Stimulated activated CD4-positive, alpha-beta T cell treated with anti-CD3 and anti-CD28 coated beads, Interleukin-1b, Interleukin-23, amount 100 ng/mL, for 1 hour (primary cell): ENCODE results near the gene ZNF276.
"Not testable (repeated sequence)": the region's sequence is repeated elsewhere in the genome, so short reads cannot be mapped to it uniquely, and the experiment has no call there.

ENCODE experiments used
- DNase-seq, 2 donors: peaks; one replicate each; pipeline ENCODE4 v3.0.0-alpha.2; 2020; ENCODE audit warnings: low read depth in 2 of 2

The ZNF276 gene, protein sequence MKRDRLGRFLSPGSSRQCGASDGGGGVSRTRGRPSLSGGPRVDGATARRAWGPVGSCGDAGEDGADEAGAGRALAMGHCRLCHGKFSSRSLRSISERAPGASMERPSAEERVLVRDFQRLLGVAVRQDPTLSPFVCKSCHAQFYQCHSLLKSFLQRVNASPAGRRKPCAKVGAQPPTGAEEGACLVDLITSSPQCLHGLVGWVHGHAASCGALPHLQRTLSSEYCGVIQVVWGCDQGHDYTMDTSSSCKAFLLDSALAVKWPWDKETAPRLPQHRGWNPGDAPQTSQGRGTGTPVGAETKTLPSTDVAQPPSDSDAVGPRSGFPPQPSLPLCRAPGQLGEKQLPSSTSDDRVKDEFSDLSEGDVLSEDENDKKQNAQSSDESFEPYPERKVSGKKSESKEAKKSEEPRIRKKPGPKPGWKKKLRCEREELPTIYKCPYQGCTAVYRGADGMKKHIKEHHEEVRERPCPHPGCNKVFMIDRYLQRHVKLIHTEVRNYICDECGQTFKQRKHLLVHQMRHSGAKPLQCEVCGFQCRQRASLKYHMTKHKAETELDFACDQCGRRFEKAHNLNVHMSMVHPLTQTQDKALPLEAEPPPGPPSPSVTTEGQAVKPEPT

DNA sequence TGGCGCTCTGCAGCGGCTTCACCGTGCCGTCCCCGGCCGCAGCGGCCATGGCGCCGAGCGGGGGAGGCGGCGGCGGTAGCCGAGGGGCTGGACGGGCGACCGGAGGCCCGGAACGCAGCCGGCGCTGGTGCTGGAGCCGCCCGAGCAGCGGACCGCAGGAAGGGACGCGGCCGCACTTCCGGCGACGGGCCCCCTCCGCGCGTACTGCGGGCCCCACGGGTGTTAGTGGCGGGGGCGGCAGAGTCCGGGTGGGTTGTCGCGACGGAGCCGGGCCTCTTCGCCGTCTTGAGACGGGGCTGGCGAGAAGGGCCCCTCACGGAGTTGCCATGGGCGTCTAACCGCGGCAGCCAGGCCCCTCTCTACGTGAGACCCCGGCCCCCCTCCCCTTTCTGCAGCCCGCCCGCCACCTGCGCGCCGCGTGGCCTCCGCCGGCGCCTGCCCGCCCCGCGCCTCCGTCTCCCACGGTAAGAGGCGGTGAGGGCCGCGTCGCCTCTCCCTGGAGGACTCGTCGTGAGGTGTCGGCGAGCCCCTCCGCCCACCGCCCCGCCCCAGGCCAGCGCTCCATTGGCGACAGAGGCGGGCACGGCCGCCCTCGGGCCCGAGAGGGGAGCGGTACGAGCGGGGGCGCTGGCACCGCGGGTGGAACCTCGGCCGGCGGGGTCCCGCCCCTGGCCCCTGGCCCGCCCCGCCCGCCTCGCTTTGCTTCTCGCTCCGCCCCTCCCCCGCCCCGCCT lies at the start of gene ZNF276, which contains the start of gene VPS9D1:
Gene ZNF276, plus strand, starts transcription at position 725 of the 733 bp plus-strand sequence. CDS start 104 bp downstream, outside the sequence.
Gene VPS9D1, minus strand, starts transcription at position 86 of the 733 bp plus-strand sequence. Its CDS starts 37 bp downstream, at position 49.
- DNase-seq = peak; percentile 64 to 78

DNA sequence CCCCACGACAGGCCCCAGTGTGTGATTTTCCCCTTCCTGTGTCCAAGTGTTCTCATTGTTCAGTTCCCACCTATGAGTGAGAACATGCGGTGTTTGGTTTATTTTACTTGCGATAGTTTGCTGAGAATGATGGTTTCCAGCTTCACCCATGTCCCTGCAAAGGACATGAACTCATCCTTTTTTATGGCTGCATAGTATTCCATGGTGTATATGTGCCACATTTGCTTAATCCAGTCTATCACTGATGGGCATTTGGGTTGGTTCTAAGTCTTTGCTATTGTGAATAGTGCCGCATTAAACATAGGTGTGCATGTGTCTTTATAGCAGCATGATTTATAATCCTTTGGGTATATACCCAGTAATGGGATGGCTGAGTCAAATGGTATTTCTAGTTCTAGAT lies 49.8 kb upstream of the ZNF276 start:
- DNase-seq = not testable (repeated sequence)

DNA sequence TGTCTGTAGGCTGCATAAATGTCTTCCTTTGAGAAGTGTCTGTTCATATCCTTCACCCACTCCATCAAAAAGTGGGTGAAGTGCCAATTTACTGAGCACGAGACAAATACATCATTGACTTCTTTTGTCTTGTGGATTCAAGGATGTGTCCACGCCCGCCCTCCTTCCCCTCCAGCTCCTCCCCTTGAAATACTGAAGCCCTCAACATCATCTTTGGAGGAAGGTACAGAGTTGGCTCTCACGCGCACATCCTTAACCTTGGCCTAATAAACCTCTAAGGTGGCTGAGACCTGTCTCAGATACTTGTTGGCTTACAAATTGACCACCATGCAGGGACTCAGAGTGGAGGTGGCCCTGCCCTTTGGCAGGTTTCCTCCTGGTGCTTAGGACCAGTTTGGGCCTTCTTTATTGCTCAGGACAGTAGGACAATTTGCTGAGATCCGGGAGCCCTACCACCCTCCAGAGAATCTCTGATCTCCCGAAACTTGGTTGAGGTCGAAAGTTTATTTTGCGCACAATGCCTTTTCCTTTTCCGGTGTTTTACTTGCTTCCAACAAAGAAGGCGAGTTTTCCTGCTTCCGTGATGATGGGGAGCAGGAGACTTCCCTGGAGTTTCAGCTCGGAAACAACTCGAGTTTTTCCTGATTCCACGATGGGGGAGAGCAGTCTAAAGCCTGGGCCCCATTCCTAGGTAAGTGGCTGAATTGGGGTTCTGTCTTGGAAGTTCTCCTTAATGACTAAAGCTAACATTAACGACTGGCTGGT lies 49.0 kb upstream of the ZNF276 start:
- DNase-seq = no peak

DNA sequence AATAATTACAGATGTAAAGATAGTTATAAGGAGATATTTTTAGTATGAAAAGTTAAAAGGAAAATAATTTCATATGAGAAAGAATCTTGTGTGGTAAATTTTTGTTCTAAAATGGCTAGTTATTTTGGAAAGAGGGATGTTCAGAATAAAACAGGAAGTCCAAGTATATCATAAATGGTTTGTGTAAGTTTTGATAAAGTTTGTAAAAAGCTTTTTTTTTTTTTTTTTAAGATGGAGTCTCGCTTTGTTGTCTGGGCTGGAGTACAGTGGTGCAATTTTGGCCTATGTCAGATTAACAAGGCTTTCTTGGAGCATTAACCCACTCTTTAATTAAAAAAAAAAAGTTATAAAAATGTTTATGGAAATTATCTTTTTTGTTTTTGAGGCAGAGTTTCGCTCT lies 43.1 kb upstream of the ZNF276 start:
- DNase-seq = no peak

DNA sequence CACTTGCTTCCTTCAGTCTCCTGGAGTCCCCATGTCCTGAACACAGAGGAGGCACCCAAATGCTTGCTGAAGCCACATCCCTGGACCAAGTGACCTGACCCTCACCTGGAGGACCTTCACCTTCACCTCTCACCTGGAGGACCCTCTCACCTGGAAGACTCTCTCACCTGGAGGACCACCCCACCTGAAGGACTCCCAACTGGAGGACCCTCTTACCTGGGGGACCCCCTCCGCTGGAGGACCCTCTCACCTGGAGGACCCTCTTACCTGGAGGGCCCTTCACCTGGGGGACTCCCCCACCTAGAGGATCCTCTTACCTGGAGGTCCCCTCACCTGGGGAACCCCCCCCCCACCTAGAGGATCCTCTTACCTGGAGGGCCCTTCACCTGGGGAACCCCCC lies 35.4 kb upstream of the ZNF276 start:
- DNase-seq = no peak

DNA sequence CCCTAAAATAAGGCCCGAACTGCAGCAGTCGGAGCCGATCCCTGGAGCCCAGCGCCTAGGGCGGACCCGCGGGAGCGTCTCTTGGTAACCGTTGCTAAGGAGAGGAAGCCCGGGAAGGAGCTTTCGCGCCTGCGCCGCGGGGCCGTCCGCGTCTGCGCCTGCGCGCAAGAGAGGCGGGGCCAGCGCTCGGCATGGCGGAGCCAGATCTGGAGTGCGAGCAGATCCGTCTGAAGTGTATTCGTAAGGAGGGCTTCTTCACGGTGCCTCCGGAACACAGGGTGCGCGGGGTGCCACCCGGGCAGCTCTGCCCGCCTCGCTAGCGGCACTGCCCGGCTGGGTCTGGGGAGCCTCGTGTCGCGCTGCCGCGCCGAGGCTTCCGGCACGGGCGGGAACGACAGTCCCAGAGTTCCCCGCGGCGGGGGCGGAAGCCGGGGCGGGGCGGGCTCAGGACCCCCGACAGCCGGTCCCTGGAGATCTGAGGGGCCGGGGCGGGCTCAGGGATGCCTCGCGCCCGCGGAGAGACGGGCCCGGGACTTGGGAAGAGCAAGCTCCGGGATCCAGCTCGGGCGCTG lies 34.7 kb upstream of the ZNF276 start, which contains the start of gene CDK10:
Gene CDK10, plus strand, starts transcription at position 170 of the 572 bp plus-strand sequence. Its CDS starts 22 bp downstream, at position 192.
- peak; percentile 73 to 88 for DNase-seq

DNA sequence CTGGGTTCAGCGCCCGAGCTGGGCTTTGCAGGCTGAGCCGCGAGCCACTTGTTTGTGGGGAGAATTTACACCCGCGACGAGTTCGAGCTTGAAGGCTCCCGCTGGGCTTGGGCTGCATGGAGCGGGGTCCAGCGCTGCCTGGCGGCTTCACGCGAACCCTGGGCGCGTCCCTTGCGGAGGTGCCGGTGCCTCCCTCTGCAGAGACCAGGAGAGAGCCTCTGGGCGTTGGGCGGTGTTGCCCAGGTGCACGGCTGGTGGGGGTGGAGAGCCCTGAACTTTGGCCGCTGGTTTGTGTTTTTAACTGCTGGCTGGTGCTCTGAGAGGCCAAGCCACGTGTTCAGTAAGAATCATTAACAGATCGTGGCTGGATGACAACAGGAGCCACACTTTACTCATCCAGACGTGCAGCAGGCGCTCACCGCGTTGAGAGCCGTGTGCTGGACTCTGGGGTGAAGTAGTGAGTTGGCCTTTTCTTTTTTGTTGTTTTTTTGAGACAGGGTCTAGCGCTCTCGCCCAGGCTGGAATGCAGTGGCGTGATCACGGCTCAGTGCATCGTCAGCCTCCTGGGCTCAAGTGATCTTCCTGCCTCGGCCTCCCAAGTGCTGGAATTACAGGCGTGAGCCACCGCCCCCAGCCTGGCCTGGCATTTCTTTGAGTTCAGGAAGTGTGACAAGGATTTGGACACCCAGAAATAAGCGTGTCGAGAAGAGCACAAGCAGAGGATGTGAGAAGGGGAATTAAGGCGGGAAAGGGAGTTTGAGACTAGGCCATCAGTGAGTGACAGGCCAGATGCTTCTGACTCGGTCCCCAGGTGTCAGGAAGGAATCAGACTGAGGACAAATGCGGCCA lies 34.0 kb upstream of the ZNF276 start:
- no peak for DNase-seq

DNA sequence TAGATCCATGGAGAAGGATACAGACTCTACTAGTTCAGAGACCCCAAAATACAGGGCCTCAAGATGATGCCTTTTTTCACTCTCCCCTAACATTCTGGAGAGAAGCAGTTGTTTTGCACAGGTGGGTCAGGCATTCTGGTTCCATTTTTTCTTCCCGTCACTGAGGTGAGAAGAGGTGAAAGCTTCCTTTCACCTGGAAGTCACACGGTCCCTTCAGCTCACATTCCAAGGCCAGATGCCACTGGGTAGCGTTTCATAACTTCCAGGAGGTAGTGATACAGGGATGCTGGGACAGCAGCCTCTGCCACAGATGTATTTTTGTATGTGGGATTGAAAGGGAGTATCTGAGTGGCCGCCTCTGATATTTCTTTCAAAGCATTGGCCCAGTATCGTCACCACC lies 32.9 kb upstream of the ZNF276 start:
- no peak for DNase-seq

DNA sequence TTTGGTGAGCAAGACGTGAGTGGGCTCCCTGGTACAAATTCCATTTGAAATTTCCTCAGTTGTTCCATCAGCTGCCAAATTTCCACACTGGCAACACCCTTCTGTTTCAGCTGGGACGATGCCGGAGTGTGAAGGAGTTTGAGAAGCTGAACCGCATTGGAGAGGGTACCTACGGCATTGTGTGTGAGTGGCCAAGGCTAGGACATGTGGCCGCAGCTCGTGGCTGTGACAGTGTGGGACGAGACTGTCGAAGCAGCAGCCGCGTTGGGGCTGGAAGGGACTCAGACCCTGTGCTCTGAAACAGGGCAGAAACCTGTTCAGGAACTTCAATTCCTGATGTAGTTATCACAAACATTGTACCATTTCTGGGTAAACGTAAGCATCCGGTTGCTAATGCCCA lies 32.2 kb upstream of the ZNF276 start:
- no peak for DNase-seq

DNA sequence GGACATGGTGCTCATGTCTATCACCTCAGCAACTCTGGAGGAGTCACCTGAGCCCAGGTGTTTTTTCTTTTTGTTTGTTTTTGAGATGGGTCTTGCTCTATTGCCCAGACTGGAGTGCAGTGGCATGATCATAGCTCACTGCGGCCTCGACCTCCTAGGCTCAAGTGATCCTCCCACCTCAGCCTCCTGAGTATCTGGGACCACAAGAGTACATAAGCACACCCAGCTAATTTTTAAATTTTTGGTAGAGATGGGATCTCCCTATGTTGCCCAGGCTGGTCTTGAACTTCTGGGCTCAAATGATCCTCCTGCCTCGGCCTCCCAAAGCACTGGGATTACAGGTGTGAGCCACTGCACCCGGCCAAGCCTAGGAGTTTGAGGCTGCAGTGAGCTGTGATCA lies 31.7 kb upstream of the ZNF276 start:
- not testable (repeated sequence) for DNase-seq

DNA sequence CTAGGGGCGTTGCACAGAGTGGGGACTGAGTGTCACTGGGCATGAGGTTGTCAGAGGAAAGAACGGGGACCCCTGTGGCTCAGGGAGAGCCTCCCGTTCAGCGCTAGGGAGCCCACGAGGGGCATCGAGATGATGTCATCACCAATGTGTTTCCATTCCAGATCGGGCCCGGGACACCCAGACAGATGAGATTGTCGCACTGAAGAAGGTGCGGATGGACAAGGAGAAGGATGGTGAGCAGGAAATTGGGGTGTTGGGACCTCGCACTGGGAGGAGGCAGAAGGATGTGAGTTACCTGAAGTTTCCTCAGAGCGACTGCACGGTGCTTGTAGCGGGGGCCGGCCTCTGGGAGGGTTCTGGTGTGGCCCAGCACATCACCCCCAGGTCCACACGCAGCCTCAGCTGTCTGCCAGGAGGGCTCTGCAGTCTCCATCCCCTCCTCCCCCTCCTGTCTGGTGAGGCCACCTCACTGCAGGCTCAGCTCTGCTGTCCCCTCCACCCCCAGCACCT lies 30.9 kb upstream of the ZNF276 start:
- DNase-seq = no peak

DNA sequence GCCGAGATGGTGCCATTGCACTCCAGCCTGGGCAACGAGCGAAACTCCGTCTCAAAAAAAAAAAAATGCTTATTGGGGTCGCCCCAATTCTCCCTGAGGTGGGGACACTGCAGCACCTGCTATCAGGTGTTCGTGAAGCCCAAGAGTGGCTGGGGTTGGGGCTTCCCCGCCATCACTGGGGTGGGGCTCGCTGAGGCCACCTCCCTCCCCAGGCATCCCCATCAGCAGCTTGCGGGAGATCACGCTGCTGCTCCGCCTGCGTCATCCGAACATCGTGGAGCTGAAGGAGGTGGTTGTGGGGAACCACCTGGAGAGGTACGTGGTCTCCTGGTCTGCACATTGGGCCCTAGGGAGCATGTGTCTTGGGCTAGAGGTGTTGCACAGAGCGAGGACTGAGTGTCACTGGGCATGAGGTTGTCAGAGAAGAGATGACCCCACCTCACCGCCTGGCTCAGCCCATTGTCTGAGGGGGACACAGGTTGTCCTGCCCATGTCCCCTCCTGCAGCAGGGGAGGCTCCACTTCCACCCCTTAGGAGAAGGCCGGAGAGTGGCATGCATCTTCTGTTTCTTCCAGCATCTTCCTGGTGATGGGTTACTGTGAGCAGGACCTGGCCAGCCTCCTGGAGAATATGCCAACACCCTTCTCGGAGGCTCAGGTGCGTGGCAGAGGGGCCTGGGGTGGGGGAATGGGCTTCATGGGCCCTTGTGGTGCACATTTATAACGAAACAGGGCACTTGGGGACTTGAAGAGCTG lies 29.9 kb upstream of the ZNF276 start:
- no peak for DNase-seq

DNA sequence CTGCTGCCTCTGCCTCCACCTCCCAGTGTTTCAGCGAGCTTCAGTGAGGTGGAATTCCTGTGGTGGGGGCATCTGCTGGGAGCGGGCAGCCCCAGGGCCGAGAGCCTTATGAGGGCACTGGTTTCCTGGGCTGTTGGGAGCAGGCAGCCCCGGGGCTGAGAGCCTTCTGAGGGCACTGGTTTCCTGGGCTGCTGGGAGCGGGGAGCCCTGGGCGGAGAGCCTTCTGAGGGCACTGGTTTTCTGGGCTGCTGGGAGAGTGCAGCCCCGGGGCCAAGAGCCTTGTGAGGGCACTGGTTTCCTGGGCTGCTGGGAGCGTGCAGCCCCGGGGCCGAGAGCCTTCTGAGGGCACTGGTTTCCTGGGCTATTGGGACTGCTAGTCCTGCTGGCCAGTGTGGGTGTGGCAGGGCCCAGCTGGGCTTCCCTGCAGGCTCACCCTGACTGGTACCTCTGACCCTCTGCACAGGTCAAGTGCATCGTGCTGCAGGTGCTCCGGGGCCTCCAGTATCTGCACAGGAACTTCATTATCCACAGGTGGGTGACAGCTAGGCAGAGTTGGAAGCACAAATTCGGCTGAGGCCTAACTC lies 29.3 kb upstream of the ZNF276 start:
- no peak for DNase-seq

DNA sequence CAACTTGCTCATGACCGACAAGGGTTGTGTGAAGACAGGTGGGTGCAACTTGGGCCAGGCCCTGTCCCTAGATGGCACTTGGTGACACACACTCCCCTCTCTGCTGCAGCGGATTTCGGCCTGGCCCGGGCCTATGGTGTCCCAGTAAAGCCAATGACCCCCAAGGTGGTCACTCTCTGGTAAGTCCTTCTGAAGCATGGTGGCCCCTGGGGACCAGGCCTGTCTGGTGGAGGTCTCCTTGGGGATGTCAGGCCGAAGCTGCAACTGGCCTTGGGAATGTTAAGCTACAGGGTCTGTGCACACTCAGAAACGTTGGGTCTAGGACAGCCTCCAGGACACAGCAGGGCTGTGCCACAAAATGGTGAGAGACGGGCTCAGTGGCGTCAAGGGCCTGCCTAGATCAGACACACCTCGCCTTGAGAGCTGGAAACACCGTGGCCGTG lies 28.0 kb upstream of the ZNF276 start:
- no peak for DNase-seq

DNA sequence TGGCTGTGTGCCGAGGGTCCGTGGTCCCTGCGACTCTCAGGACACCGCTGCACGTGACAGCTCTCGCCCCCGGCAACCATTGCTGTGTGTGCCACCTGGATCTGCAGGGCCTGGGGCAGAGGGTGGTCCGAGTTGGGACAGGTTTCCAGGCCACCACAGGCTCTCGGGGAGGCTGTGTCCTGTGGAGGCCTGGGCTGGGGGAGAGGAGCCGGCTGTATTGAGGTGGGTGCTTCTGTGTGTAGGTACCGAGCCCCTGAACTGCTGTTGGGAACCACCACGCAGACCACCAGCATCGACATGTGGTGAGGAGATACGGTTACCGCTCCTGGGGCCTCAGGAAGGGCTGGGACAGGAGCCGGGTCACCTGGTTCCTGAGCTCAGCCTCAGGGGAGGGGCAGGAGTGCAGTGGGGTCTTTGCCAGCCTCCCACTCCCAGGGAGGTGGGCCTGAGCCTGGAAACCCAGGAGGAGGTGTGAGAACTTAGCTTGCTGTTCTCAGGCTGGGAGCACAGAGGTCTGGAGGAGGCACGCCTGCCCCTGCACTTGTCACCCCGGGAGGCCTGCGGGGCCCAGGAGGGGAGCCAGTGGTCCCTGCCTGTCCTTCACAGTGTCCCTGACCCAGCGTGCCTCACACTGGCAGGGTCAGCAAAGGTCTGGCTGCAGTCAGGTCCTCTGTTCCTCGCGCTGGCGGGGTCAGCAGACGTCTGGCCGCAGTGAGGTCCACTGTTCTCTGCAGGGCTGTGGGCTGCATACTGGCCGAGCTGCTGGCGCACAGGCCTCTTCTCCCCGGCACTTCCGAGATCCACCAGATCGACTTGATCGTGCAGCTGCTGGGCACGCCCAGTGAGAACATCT lies 27.2 kb upstream of the ZNF276 start:
- no peak for DNase-seq

DNA sequence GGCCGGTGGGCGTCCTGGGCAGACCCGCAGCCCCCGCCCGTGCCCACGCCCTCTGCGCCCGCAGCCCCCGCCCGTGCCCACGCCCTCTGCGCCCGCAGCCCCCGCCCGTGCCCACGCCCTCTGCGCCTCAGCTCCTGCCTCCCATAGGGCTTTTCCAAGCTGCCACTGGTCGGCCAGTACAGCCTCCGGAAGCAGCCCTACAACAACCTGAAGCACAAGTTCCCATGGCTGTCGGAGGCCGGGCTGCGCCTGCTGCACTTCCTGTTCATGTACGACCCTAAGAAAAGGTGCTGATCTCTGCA lies 26.6 kb upstream of the ZNF276 start:
- not testable (repeated sequence) for DNase-seq

DNA sequence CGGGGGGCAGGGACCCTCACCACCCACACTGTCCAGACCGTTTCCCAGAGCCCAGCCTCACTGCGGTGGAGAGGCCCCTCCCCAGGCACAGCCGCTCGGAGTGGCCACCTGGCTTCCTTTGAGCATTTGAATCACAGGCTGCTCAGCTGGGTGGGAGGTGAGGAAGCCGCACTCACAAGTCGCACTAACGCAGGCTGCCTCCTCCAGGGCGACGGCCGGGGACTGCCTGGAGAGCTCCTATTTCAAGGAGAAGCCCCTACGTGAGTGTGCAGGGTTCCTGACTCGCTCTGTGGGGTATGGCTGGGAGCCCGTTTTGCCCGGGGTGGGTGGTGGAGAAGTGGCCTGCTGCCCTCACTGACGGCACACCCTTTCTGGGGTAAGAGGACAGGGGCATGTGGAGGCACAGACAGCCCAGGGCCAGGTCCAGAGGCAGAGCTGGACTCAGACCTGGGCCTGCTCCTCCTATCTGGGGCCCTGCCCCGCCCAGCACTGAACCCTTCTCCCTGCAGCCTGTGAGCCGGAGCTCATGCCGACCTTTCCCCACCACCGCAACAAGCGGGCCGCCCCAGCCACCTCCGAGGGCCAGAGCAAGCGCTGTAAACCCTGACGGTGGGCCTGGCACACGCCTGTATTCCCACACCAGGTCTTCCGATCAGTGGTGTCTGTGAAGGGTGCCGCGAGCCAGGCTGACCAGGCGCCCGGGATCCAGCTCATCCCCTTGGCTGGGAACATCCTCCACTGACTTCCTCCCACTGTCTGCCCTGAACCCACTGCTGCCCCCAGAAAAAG lies 26.1 kb upstream of the ZNF276 start:
- DNase-seq = no peak
